Tibial artery (tissue), 4 donors: ENCODE results near the gene DKC1.
"Not testable (repeated sequence)": the region's sequence is repeated elsewhere in the genome, so short reads cannot be mapped to it uniquely, and the experiment has no call there.

Experiments
- DNase-seq, 2 donors: peaks; one replicate each; pipeline ENCODE4 v3.0.0-alpha.2; 2019
- H3K27ac ChIP-seq, 2 donors: fragments of 200-600 bp; sonication (generic) in 1 of 2; 1 replicate in 1 of 2; 2 replicates in 1 of 2; pipeline ENCODE4 v1.5.1; 2018 to 2019; ENCODE audit warnings: mild to moderate bottlenecking in 1 of 2
- H3K27me3 ChIP-seq, 2 donors: fragments of 200-600 bp; sonication (generic) in 1 of 2; one replicate each; pipeline versions ENCODE4 v1.5.1 to v1.6.0; 2016 to 2019
- H3K36me3 ChIP-seq, 3 donors: fragments of 200-600 bp; sonication (generic) in 2 of 3; one replicate each; pipeline ENCODE4 v1.5.1; 2016 to 2019; ENCODE audit warnings: mild to moderate bottlenecking in 2 of 3
- H3K4me1 ChIP-seq, 4 donors: fragments of 200-600 bp; sonication (generic) in 2 of 4; 1 replicate in 3 of 4; 2 replicates in 1 of 4; pipeline ENCODE4 v1.5.1; 2016 to 2019
- H3K4me3 ChIP-seq, 2 donors: fragments of 200-600 bp; sonication (generic) in 1 of 2; 1 replicate in 1 of 2; 2 replicates in 1 of 2; pipeline ENCODE4 v1.5.1; 2018 to 2019; ENCODE audit warnings: mild to moderate bottlenecking in 2 of 2
- H3K9me3 ChIP-seq, 3 donors: fragments of 200-600 bp; sonication (generic) in 1 of 3; one replicate each; pipeline ENCODE4 v1.5.1; 2016 to 2019
- CTCF ChIP-seq, 2 experiments: fragments of 200-600 bp in 1 of 2; fragments of 450-650 bp in 1 of 2; IDR thresholded peaks; one replicate each; pipeline ENCODE4 v1.5.1; 2017 to 2019; ENCODE audit warnings: antibody characterized with exemption in 2 of 2, mild to moderate bottlenecking in 1 of 2, moderate library complexity in 1 of 2
- intact Hi-C: fragments of 100-400 bp; cut with DNase I; formaldehyde crosslinking; loops from one replicate; pipeline ENCODE4 v1.15.0; 2023; ENCODE audit warnings: low total_unique reads

DKC1 gene

DNA sequence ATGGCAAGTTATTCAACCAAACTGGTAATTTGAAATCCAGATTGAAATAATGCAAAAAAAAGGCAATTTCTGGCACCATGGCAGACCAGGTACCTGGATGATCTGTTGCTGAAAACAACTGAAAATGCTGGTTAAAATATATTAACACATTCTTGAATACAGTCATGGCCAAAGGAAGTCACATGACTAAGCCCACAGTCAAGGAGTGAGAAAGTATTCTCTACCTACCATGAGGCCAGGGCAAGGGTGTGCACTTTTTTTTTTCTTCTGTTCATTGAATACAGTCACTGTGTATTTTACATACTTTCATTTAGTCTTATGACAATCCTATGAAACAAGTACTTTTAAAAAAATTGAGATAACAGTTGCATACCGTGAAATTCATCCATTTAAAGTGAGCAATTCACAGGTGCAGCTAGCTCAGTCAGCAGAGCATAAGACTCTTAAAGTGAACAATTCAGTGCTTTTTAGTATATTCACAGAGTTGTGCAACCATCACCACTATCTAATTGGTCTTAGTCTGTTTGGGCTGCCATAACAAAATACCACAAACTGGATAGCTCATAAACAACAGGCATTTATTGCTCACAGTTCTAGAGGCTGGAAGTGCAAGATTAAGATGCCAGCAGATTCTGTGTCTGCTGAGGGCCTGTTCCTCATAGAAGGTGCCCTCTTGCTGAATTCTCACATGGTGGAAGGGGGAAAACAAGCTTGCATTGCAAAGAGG lies 47.4 kb downstream of the DKC1 start:
- intact Hi-C loops, result no loop called here
- Histone ChIP-seq H3K27me3 (no peaks in the 10 kb centered on the region), H3K4me3 (no peak overlapping the region), H3K27ac (no peak overlapping the region), H3K36me3 (no peaks in the 10 kb centered on the region), H3K9me3 (no peaks in the 10 kb centered on the region), H3K4me1 (no peaks in the 10 kb centered on the region)
- no peak for TF ChIP-seq CTCF (IDR thresholded peaks at IDR 0.05)
- no peak for DNase-seq

GRCh38 chrX:154812341-154813101 lies 49.9 kb downstream of the DKC1 start:
- Histone ChIP-seq H3K27me3 (no peaks in the 10 kb centered on the region), H3K4me3 (no peak overlapping the region), H3K9me3 (no peaks in the 10 kb centered on the region), H3K27ac (no peak overlapping the region), H3K4me1 (no peaks in the 10 kb centered on the region), H3K36me3 (no peaks in the 10 kb centered on the region)
- intact Hi-C loops, result no loop called here
- no peak for DNase-seq
- TF ChIP-seq CTCF (IDR thresholded peaks at IDR 0.05), result no peak

- no peak for DNase-seq
- intact Hi-C loops, result no loop called here
- no peak for TF ChIP-seq CTCF (IDR thresholded peaks at IDR 0.05)
Observed at GRCh38 chrX:154813801-154814200, 51.1 kb downstream of the DKC1 start.

GRCh38 chrX:154815274-154815818 lies 52.7 kb downstream of the DKC1 start:
- no peak overlapping the region for H3K27ac ChIP-seq
- no peaks in the 10 kb centered on the region for H3K36me3 ChIP-seq
- H3K4me3 ChIP-seq, result no peak overlapping the region
- H3K9me3 ChIP-seq, result no peaks in the 10 kb centered on the region
- TF ChIP-seq CTCF (IDR thresholded peaks at IDR 0.05), result no peak
- DNase-seq, result no peak
- H3K27me3 ChIP-seq, result no peaks in the 10 kb centered on the region
- intact Hi-C loops, result no loop called here
- no peaks in the 10 kb centered on the region for H3K4me1 ChIP-seq

More at GRCh38 chrX:154813801-154814200, 51.1 kb downstream of the DKC1 start:
- Histone ChIP-seq H3K4me1 (no peaks in the 10 kb centered on the region), H3K27ac (no peak overlapping the region), H3K9me3 (no peaks in the 10 kb centered on the region), H3K27me3 (no peaks in the 10 kb centered on the region), H3K4me3 (no peak overlapping the region), H3K36me3 (no peaks in the 10 kb centered on the region)

DNA sequence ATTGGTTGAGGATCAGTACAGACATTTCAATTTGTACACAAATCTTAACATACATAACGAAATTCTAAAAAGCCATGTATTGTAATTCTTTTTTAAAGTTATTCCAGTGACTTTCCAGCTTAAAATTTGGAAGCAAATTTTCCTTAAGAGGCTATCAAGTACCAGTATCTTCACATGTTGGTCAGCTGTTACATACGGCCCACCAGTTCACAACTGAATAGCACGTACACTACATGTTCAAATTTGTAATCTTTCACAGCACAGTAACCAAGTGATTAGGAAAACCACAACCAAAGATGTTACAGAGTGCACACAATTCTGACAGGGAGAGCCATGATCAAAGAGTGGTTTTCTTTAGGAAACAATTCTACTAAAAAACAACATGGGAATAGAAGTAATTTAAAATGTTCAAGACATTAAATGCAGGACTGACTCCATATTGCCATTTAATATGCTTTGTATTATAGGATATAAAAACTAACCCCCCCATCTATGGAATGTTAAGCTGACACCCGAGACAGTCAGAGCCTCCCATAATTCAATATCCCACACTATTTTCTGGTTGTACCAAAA lies 53.7 kb downstream of the DKC1 start:
- H3K4me3 ChIP-seq, intact Hi-C loops, DNase-seq, H3K27me3 ChIP-seq, H3K27ac ChIP-seq, H3K36me3 ChIP-seq, H3K9me3 ChIP-seq, H3K4me1 ChIP-seq: not testable (repeated sequence)

- H3K9me3 ChIP-seq, H3K4me1 ChIP-seq, H3K27me3 ChIP-seq, H3K36me3 ChIP-seq, intact Hi-C loops, DNase-seq, H3K27ac ChIP-seq, H3K4me3 ChIP-seq: not testable (repeated sequence)
Observed at GRCh38 chrX:154817048-154817618, 54.5 kb downstream of the DKC1 start.
